Fibroblast of skin of right quadriceps (primary cell): Measurements from ENCODE around the gene PICK1.

Experiments
- DNase-seq: peaks from one replicate; pipeline ENCODE4 v3.0.0-alpha.2; 2013

The PICK1 gene

DNA sequence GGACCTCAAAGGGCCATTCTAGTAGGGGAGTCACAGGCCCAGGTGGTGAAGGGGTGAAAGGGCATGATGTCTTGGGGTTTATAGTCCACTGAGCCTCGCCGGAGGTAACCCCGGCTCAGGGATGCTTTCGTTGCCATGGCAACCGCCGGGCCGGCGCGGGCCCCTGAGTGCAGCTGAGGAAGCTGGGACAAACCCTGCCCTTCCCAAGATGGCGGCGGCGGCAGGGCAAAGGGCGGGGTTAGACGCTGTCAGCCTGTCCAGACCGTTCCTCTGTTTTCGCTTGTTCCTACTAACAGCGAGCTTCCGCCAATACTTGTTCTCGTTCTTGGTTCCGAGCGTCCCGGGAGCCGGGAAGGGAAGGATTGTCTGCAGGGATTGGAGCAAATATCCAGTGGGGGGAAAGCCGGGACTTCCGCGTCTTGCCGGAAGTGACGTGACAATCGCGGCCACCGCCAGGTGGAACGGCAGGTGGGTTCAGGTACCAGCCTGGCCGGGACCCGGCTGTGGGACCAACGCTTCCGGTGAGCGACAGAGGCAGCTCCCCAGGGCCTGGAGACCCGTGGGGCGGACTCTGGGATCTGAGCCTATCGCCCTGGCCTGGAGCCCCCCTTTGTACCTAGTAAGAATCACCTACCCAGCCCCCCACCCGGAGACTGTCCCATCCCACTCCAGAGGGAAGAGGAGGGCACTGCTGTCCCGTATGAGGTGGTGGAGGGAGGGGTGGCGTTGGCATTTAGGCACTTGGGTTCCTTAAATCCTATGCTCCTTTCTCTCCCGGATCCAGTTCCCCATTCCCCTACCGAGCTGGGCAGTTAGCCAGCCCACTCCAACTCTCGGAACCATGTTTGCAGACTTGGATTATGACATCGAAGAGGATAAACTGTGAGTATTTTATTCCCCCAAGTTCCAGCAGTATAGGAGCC lies at the start of gene PICK1:
Gene PICK1 (plus strand): TSS at position 436 of the 923 bp plus-strand sequence. CDS start 406 bp downstream, at position 842.
- peak; percentile 88 for DNase-seq

GRCh38 chr22:38009000-38009806 lies 48.0 kb upstream of the PICK1 start:
- no peak for DNase-seq

DNA sequence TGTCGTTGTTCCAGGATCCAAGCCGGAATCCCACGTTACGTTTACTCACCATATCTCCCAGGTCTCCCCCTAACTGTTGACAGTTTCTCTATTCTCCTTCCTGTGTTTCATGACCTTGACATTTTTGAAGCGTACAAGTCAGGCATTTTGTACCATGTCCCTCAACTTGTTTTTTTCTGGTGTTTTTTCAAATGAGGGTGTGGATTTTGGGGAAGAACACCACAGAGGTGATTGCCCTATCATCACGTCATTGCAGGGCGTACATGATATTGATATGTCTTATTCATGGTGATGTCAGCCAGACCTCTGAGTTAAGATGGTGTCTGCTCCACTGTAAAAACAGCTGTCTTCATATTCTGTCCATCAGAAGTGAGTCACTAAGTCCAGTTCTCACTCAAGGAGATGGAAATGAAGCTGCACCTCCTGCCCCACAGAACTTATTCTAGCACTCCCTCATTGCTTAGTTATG lies 44.6 kb upstream of the PICK1 start:
- no peak for DNase-seq

- DNase-seq = no peak
These were observed 43.1 kb upstream of the PICK1 start for GRCh38 chr22:38014083-38014482.

- DNase-seq = no peak
These were observed 40.7 kb upstream of the PICK1 start for GRCh38 chr22:38016182-38017151.

DNA sequence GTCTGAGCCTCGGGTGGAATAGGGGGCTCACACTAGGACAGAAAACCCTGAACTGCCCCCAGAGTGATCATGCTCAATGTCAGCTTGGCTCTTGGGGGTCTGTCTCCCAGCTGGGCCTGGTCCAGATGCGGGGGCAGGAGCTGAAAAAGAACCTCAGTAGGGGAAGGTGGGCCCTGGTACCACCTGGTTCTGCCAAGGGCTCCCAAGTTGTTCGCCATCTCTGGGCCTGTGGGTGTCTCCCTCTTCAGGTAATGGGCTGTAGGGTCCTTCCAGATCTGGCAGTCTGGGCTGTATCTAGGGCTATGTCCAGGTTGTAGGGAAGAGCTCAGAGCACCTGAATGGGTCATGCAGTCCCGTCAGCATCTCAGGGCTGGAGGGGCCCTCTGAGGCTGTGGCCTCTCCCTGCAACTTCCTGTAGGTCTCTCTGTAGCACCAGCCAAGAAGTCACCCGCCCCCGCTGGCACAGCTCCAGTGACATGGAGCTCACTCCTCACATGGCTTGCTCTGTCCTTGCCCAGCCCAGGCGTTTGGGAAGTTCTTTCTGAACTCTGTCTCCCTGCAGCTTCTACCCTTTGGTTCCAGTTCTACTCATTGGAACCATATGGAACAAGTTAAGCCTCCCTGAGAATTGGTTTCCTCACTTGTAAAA lies 39.8 kb upstream of the PICK1 start:
- DNase-seq = peak; percentile 52

- no peak for DNase-seq
These were observed 39.0 kb upstream of the PICK1 start for GRCh38 chr22:38017939-38018885.

- no peak for DNase-seq
These were observed 38.0 kb upstream of the PICK1 start for GRCh38 chr22:38018938-38019827.

DNA sequence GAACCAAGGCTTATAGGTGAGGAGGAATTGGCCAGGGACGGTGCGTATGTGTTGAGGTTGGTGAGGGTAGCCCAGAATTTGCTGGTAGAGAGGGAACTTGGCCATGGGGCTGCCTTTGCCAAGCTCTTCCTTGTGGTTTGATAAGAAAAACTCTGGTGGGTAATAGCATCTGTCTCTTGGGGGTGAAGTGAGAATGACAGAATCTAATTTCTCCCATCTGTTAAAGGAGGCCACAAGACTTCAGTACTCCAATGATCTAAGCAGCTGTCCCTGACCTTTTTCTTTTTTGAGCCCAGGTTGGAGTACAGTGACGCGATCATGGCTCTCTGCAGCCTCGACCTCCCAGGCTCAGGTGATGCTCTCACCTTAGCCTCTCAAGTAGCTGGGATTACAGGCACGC lies 36.0 kb upstream of the PICK1 start:
- DNase-seq = no peak

DNA sequence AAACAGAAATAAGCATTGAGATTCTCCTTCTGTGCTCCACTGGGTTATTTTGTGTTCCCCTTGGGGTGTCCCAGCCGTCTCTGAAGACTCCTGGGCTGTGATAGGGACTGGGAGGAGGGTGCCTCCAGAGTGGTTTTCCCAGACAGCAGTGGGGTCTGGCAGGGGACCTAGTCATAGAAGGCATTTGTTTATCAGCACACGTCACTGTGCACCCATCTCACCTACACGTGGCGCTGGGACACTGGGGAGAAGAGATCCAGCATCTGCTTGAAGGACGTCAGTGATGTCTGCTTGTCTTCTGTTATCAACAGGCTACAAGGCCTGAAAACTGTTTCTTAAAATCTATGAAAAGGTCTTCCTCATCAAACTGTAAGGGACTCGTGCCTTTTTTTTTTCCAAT lies 34.2 kb upstream of the PICK1 start:
- no peak for DNase-seq

DNA sequence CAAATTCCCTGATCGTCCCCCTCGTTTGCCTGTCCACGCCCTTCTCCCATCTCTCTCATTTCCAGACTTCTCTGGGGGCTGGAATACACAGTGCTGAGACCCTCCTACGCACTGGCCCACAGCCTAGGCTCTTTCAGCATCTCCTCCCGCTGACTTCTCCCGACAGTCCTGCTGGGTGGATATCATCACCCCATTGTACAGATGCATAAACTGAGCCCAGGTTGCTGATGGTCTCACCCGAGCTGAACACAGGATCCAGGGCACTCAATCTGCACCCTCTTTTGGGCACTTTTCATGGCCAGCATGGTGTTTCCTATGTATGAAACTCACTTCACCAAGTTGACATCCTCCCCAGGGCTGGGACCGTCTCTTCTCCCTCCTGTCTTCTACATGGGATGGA lies 31.7 kb upstream of the PICK1 start:
- DNase-seq = no peak

DNA sequence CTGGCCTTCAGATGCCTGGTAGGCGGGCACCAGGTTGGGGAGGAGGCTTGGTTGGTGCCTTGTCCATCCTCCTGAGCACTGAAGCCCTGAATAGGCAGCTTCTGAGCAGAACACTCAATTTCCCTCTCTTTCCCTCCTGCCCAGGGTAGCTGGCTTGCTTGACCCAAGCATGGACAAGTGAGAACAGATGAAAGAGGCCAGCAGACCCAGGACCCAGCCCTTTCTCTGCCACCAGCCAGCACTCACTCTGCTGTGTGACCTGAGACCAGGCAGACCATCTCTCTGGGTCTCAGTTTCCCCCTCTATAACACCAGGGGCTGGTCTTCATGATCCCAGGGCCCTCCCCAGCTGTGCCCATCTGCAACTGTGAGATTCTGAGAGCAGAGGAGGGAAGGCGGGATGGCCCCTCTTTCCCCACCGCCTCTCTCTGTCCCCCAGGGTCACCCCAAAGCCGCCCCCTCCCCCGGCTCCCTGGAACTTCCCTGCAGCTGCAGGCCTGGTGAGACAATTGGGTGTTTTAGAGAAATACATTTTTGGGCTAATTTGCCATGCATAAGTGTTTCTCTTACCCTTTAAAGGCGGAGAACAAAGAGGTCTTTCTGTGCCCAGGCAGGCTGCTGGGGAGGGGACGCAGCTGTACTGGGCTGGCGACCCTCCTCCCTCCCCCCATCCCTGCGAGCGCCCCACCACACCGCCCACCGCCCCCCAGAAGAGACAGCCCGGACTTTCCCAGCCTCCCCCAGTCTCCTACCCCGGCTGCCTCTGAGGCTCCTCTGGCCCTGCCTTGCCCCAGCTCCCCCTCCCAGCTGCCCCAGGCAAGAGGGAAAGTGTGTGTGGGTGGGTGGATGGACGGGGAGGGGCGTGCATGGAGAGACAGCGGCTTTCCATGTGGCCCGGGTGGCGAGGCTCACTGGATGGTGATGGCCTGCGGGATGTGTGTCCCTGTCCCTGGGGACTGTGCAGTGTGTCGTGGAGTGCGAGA lies 30.8 kb upstream of the PICK1 start:
- no peak for DNase-seq

DNA sequence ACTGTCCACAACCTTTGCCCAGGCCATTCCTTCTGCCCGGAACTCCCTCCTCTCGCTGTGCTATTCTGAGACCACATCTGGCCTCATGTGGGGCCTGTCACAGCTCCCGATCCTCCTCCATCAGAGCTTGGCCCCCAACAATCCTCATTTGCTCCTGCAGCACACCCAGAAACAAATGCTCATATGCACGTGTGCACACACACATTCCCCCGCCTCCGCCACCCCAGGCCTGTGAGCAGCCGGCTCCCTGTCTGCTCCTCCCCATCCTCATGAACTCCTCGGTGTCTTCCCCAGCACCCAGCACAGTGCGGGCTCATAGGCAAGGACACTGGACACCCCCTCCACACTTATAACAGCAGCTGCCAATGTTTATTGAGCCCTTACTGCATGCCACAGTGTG lies 29.7 kb upstream of the PICK1 start:
- no peak for DNase-seq

DNA sequence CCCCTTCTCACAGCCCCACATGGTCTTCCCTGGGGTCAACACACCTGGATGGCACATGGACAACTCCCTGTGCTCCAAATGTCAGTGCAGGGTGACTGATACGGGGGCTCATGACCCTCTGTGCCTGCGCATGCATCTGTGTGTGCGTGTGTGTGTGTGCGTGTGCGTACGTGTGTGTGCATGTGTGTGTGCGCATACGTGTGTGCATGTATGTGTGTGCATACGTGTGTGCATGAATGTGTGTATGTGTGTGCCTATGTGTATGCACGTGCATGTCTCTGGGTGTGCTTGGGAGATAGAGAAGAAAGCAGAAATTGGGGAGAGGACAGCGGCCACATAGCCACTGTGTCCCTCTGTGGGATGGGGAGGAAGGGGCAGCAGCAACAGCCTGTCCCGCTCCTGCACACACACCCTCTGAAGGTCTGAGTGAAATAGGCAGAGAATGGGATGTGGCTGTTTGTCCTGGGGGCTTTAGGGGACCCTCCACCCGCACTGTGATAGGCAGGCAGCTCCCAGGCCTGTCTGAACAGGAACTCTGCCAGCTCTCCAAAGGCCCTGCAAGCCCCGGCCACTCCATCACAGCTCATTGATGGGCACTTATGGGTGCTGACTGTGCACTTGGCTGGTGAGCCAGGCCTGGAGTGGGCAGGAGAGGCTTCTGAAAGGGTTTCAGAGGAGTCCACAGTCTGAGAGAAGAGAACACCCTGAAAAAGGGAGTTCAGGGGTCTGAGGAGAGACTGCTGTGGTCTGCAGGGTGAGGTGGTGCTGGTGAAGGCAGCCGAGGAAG lies 28.7 kb upstream of the PICK1 start:
- no peak for DNase-seq

- DNase-seq = no peak
These were observed 27.8 kb upstream of the PICK1 start for GRCh38 chr22:38029370-38029769.

DNA sequence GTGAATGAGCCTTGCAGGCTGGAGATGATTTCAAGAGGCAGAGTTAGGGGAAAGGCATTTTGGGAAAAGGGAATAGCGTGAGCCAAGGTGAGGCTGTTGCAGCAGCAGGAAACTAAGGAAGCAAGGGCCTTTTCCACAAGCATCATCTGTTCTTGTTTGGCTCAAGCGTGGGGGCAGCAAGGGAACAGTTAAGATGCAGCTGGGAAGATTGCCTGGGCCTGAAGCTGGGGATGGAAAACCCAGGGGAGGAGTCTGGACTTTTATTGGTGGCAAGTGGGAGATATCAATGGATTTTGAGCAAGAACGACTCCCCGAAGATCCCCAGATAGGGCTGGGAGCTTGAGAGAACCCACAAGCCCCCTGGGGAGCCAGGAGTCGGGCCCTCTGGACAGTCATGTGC lies 27.3 kb upstream of the PICK1 start:
- DNase-seq = no peak

DNA sequence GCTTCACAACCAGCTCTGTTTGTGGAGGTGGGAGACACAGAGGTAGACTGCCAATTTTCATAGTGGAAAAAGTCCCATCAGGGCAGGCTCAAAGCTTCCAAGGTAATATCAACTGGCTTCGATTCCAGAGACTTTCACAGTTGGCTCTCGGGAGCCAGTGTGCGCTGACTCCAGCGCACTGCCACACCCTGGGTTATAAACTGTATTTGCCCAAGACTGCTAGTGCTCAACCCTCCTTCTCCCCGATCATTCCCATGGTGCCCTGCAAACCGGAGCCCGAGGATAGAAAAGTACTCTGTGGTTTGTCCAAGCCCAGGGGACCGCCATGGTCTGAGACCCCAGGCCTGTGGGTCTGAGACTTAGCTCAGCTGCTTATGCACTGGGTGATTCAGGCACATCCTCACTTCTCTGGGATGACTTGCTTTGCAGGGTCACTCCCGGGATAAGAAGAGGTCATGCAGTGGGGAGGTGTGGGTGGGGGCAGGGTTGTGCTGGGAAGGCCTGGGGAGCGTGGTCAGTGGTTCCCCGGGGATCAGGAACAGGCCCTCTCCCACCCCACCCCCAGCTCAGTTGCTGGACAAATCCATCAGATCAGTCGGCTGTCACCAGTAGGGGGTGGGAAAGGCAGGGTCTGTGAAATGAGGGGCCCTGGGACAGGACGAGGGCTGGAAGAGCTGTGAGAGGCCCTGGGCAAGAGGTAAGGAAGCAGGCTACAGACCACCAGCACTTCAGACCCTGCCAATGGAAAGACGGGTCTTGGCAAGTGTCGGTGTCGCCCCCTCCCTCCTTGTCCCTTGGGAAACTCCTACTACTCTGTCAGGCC lies 26.7 kb upstream of the PICK1 start:
- DNase-seq = no peak
